Neuronal stem cell (in vitro differentiated cells): Measurements from ENCODE around the gene POLE.

Experiments
- DNase-seq: peaks from one replicate; pipeline ENCODE4 v3.0.0-alpha.2; 2013; ENCODE audit warnings: low spot score
- H2AFZ ChIP-seq: one replicate; pipeline ENCODE4 v1.6.1; 2013; ENCODE audit warnings: mild to moderate bottlenecking, low read length, inconsistent platforms
- H2AK5ac ChIP-seq: 2 replicates; pipeline ENCODE4 v1.6.1; 2013; ENCODE audit warnings: low read depth, mild to moderate bottlenecking, inconsistent platforms, low read length, moderate library complexity, mixed read lengths
- H2BK120ac ChIP-seq: 2 replicates; pipeline ENCODE4 v1.6.1; 2013; ENCODE audit warnings: low read depth, mild to moderate bottlenecking, inconsistent platforms, low read length, moderate library complexity, mixed read lengths
- H2BK12ac ChIP-seq: one replicate; pipeline ENCODE4 v1.6.1; 2013; ENCODE audit warnings: low read length, inconsistent platforms
- H2BK15ac ChIP-seq: 2 replicates; pipeline ENCODE4 v1.6.1; 2013; ENCODE audit warnings: mild to moderate bottlenecking, low read length, inconsistent platforms, mixed read lengths
- H2BK5ac ChIP-seq: one replicate; pipeline ENCODE4 v1.6.1; 2013; ENCODE audit warnings: inconsistent platforms, mild to moderate bottlenecking, low read length, moderate library complexity
- H3K14ac ChIP-seq: one replicate; pipeline ENCODE4 v1.6.1; 2013; ENCODE audit warnings: low read length, inconsistent platforms
- H3K18ac ChIP-seq: 2 replicates; pipeline ENCODE4 v1.6.1; 2013; ENCODE audit warnings: low read length, inconsistent platforms
- H3K23ac ChIP-seq: 2 replicates; pipeline ENCODE4 v1.6.1; 2013; ENCODE audit warnings: low read depth, mild to moderate bottlenecking, mixed read lengths, low read length, inconsistent platforms; ENCODE audit not compliant: poor library complexity
- H3K27ac ChIP-seq: replicated peaks from 3 replicates; pipeline ENCODE4 v1.5.1; 2013; ENCODE audit warnings: low read length, inconsistent platforms
- H3K27me3 ChIP-seq, 3 experiments: 2 replicates each; pipeline ENCODE4 v1.6.1; 2013; ENCODE audit warnings: low read length in 3 of 3, mild to moderate bottlenecking in 2 of 3, inconsistent platforms in 1 of 3, low read depth in 1 of 3, mixed read lengths in 1 of 3, moderate library complexity in 1 of 3; ENCODE audit not compliant: control insufficient read depth in 3 of 3, insufficient read depth in 3 of 3
- H3K36me3 ChIP-seq, 2 donors: replicated peaks in 1 of 2; 2 replicates each; pipeline ENCODE4 v1.6.1; 2013; ENCODE audit warnings: low read length in 2 of 2; ENCODE audit not compliant: control insufficient read depth in 2 of 2, insufficient read depth in 2 of 2
- H3K4ac ChIP-seq: 2 replicates; pipeline ENCODE4 v1.6.1; 2013; ENCODE audit warnings: inconsistent platforms, mild to moderate bottlenecking, low read length, moderate library complexity
- H3K4me1 ChIP-seq, 2 donors: 1 replicate in 1 of 2; 2 replicates in 1 of 2; pipeline ENCODE4 v1.6.1; 2013; ENCODE audit warnings: low read length in 2 of 2, low read depth in 1 of 2; ENCODE audit not compliant: control insufficient read depth in 2 of 2, insufficient read depth in 1 of 2
- H3K4me2 ChIP-seq: one replicate; pipeline ENCODE4 v1.6.1; 2013; ENCODE audit warnings: mild to moderate bottlenecking, low read length, inconsistent platforms; ENCODE audit not compliant: insufficient read depth, poor library complexity, severe bottlenecking
- H3K4me3 ChIP-seq, 2 donors: 2 replicates each; pipeline ENCODE4 v1.5.1; 2013; ENCODE audit warnings: low read length in 2 of 2, mild to moderate bottlenecking in 2 of 2, inconsistent platforms in 1 of 2, moderate library complexity in 1 of 2
- H3K79me1 ChIP-seq: one replicate; pipeline ENCODE4 v1.6.1; 2013; ENCODE audit warnings: low read depth, mild to moderate bottlenecking, inconsistent platforms, low read length, moderate library complexity
- H3K9ac ChIP-seq: one replicate; pipeline ENCODE4 v1.6.1; 2013; ENCODE audit warnings: mild to moderate bottlenecking, low read depth, low read length, inconsistent platforms; ENCODE audit not compliant: poor library complexity
- H3K9me3 ChIP-seq, 2 donors: replicated peaks in 1 of 2; 2 replicates each; pipeline versions ENCODE3 to v1.6.1; 2013; ENCODE audit warnings: low read length in 2 of 2, mild to moderate bottlenecking in 2 of 2, inconsistent platforms in 1 of 2, low read depth in 1 of 2, mixed read lengths in 1 of 2, moderate library complexity in 1 of 2; ENCODE audit not compliant: control insufficient read depth in 2 of 2, insufficient read depth in 1 of 2
- H4K8ac ChIP-seq: one replicate; pipeline ENCODE4 v1.6.1; 2013; ENCODE audit warnings: low read depth, mild to moderate bottlenecking, inconsistent platforms, low read length, moderate library complexity
- H4K91ac ChIP-seq: one replicate; pipeline ENCODE4 v1.6.1; 2013; ENCODE audit warnings: low read length, low read depth, mild to moderate bottlenecking, inconsistent platforms; ENCODE audit not compliant: poor library complexity
- WGBS, 2 donors: extraction: QIAGEN DNeasy Blood & Tissue Kit; methylation state at CpG; one replicate each; pipeline ENCODE4 v1.1.7; 2013; ENCODE audit warnings: missing lambda C conversion rate in 2 of 2, mixed read lengths in 1 of 2; ENCODE audit not compliant: insufficient read length in 2 of 2, insufficient replicate concordance in 1 of 2; ENCODE audit errors: extremely low coverage in 2 of 2; 5-methylcytosine and 5-hydroxymethylcytosine counted together

POLE gene

GRCh38 chr12:132625731-132626430, 61.3 kb downstream of the POLE start:
- Histone ChIP-seq H3K36me3 (peaks cover 36 to 75% of the 10 kb centered on the region in 2 donors), H2AFZ (no peak overlapping the region), H2AK5ac (no peak overlapping the region), H3K9me3 (no peaks in the 10 kb centered on the region), H3K79me1 (no peaks in the 10 kb centered on the region), H3K4me2 (no peak overlapping the region), H2BK120ac (no peak overlapping the region), H3K23ac (no peak overlapping the region), H3K27me3 (peaks cover 0 to 3% (median 0%) of the 10 kb centered on the region in 3 experiments), H3K27ac (no peak overlapping the region), H2BK12ac (no peak overlapping the region), H2BK15ac (no peak overlapping the region), H2BK5ac (no peak overlapping the region), H3K18ac (no peak overlapping the region), H3K14ac (no peak overlapping the region), H3K9ac (no peak overlapping the region), H3K4ac (peak overlapping the region; percentile 28), H4K91ac (no peak overlapping the region), H3K4me3 (peak overlapping the region in 1 of 2 donors; percentile 15), H4K8ac (no peak overlapping the region), H3K4me1 (peaks cover 5 to 6% of the 10 kb centered on the region in 2 donors)
- WGBS, 2 donors = no CpG with 5 or more reads among the region's 24 CpGs
- no peak for DNase-seq

GRCh38 chr12:132624910-132625630, 62.1 kb downstream of the POLE start:
- no peaks in the 10 kb centered on the region for H3K9me3 ChIP-seq
- no CpG with 5 or more reads among the region's 32 CpGs for WGBS, 2 donors

GRCh38 chr12:132624186-132624855, 62.8 kb downstream of the POLE start:
- no CpG with 5 or more reads among the region's 22 CpGs for WGBS, 2 donors
- H3K9ac ChIP-seq = no peak overlapping the region
- peak overlapping the region; percentile 24 for H3K18ac ChIP-seq
- no peak overlapping the region for H2BK15ac ChIP-seq
- H4K8ac ChIP-seq = no peak overlapping the region
- no peak overlapping the region for H3K23ac ChIP-seq
- no peak for DNase-seq
- no peaks in the 10 kb centered on the region for H3K79me1 ChIP-seq
- no peak overlapping the region for H3K27ac ChIP-seq
- peaks cover 1 to 17% (median 12%) of the 10 kb centered on the region in 3 experiments for H3K27me3 ChIP-seq
- peaks cover 26 to 60% of the 10 kb centered on the region in 2 donors for H3K36me3 ChIP-seq
- H3K4me1 ChIP-seq = peaks cover 5 to 6% of the 10 kb centered on the region in 2 donors
- H4K91ac ChIP-seq = no peak overlapping the region
- H2BK12ac ChIP-seq = no peak overlapping the region
- H2AFZ ChIP-seq = no peak overlapping the region
- H2BK5ac ChIP-seq = no peak overlapping the region
- H3K4me2 ChIP-seq = no peak overlapping the region
- H2BK120ac ChIP-seq = no peak overlapping the region
- H3K4ac ChIP-seq = no peak overlapping the region
- H2AK5ac ChIP-seq = no peak overlapping the region
- no peak overlapping the region for H3K14ac ChIP-seq
- H3K4me3 ChIP-seq = no peak overlapping the region
- H3K9me3 ChIP-seq = no peaks in the 10 kb centered on the region

More at GRCh38 chr12:132624910-132625630, 62.1 kb downstream of the POLE start:
- Histone ChIP-seq H4K91ac (no peak overlapping the region), H3K4me2 (no peak overlapping the region), H2AK5ac (no peak overlapping the region), H3K4me3 (no peak overlapping the region), H3K23ac (no peak overlapping the region), H3K36me3 (peaks cover 32 to 67% of the 10 kb centered on the region in 2 donors), H3K9ac (peak overlapping the region; percentile 30), H3K4me1 (peaks cover 5 to 6% of the 10 kb centered on the region in 2 donors), H2AFZ (no peak overlapping the region), H3K79me1 (no peaks in the 10 kb centered on the region), H4K8ac (no peak overlapping the region), H2BK15ac (no peak overlapping the region), H3K27ac (no peak overlapping the region), H3K27me3 (peaks cover 0 to 11% (median 5%) of the 10 kb centered on the region in 3 experiments), H2BK5ac (no peak overlapping the region), H3K18ac (no peak overlapping the region), H2BK120ac (no peak overlapping the region), H3K14ac (no peak overlapping the region), H2BK12ac (no peak overlapping the region), H3K4ac (no peak overlapping the region)
- no peak for DNase-seq
